Neutrophil (primary cell): Measurements from ENCODE around the gene CEP43.

Source experiments
- H3K27ac ChIP-seq: fragments of 200-600 bp; sonication (generic); 2 replicates; pipeline ENCODE4 v1.5.1; 2016; ENCODE audit warnings: mild to moderate bottlenecking, moderate library complexity
- H3K27me3 ChIP-seq: fragments of 200-600 bp; sonication (generic); 2 replicates; pipeline ENCODE4 v1.6.0; 2016; ENCODE audit warnings: mild to moderate bottlenecking
- H3K36me3 ChIP-seq: fragments of 200-600 bp; sonication (generic); 2 replicates; pipeline ENCODE4 v1.5.1; 2017
- H3K4me1 ChIP-seq, 2 experiments: fragments of 200-600 bp in 1 of 2; sonication (generic) in 1 of 2; 1 replicate in 1 of 2; 2 replicates in 1 of 2; pipeline versions ENCODE4 v1.5.1 to v1.6.1; 2013 to 2016; ENCODE audit warnings: low read depth in 1 of 2, low read length in 1 of 2, mild to moderate bottlenecking in 1 of 2, moderate library complexity in 1 of 2; ENCODE audit not compliant: control insufficient read depth in 1 of 2, insufficient read depth in 1 of 2
- H3K4me3 ChIP-seq, 2 experiments: fragments of 200-600 bp in 1 of 2; sonication (generic) in 1 of 2; 1 replicate in 1 of 2; 2 replicates in 1 of 2; pipeline ENCODE4 v1.5.1; 2013 to 2016; ENCODE audit warnings: low read depth in 1 of 2, low read length in 1 of 2, mild to moderate bottlenecking in 1 of 2, moderate library complexity in 1 of 2
- H3K9me3 ChIP-seq: fragments of 200-600 bp; sonication (generic); 2 replicates; pipeline ENCODE4 v1.5.1; 2016
- TF ChIP-seq, protein P1 (sequence below): fragments of 200-600 bp; sonication (generic); IDR thresholded peaks from 2 replicates; pipeline ENCODE4 v1.5.1; 2016; ENCODE audit warnings: antibody characterized with exemption

Gene CEP43

DNA sequence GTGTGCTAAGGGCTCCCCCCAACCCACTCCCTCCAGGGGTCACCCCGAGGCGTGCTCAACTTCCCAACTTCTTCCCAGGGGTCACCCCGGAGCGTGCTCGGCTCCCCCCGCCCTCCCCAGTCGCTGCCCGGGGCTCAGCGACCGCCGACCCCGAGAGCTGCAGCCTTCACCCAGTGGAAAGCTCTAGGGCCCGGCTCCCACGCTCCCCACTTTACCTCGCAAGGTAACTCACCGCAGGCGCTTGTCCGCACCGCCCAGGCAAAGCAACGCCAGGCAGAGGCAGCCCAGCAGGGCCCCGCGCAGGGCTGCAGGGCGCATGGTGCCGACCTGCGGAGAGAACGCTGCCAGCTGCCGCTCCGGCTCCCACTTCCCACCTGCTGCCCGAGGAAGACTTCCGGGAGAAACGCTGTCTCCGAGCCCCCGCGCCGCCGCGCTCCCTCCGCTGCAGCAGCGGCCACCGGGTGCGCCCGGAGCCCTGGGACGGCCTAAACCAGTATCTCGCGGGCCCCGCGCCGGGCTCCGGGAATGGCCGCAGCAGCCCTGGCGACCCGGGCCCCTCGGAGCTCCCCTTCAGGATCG is 43.2 kb upstream of the CEP43 start:
- H3K4me3 ChIP-seq = peak overlapping the region; percentile 77 to 100
- TF ChIP-seq, protein P1, sequence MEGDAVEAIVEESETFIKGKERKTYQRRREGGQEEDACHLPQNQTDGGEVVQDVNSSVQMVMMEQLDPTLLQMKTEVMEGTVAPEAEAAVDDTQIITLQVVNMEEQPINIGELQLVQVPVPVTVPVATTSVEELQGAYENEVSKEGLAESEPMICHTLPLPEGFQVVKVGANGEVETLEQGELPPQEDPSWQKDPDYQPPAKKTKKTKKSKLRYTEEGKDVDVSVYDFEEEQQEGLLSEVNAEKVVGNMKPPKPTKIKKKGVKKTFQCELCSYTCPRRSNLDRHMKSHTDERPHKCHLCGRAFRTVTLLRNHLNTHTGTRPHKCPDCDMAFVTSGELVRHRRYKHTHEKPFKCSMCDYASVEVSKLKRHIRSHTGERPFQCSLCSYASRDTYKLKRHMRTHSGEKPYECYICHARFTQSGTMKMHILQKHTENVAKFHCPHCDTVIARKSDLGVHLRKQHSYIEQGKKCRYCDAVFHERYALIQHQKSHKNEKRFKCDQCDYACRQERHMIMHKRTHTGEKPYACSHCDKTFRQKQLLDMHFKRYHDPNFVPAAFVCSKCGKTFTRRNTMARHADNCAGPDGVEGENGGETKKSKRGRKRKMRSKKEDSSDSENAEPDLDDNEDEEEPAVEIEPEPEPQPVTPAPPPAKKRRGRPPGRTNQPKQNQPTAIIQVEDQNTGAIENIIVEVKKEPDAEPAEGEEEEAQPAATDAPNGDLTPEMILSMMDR = no peak
- H3K27ac ChIP-seq = peak overlapping the region; percentile 99
- H3K27me3 ChIP-seq = no peaks in the 10 kb centered on the region
- H3K9me3 ChIP-seq = no peaks in the 10 kb centered on the region
- H3K36me3 ChIP-seq = peaks cover 39% of the 10 kb centered on the region
- H3K4me1 ChIP-seq = peaks cover 83 to 85% of the 10 kb centered on the region in 2 experiments

DNA sequence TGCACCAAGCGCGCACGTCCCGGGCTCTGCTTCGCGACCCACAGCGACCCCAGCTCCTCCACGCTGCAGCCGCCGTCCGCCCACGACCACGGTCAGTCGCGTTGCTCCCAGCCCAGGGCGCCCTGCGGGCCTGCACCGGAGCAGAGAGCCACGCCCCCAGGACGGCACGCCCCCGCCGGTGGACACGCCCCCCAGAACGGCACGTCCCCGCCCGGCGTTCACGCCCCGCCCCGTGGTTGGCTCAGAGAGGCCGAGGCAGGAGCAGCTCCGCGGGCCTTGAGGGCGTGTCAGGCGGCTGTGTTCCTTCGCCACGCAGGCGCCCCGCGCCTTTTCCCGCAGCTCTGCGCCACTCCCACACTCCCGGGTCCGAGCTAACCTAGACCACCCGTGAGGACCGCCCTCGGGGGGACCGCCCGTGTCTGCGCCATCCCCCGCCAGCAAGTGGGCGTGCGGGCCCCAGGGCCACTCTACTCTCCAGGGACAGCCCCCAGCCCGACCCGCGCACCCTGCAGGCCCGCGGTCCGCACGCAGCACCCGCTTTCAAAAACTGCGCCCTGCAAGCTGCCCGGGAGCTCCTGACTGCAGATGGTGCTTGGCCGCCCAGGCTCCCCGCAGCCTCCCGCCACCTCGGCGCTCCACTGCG is 42.6 kb upstream of the CEP43 start, which contains the start of gene RNASET2:
Gene RNASET2, minus strand, starts transcription at position 107 of the 643 bp plus-strand sequence. CDS start 368 bp downstream, outside the sequence.
- Histone ChIP-seq H3K4me3 (peak within 1 kb of the TSS; percentile 77 to 100), H3K27ac (peak within 1 kb of the TSS; percentile 99), H3K4me1 (peaks cover 79% of the 10 kb centered on the region in 2 experiments), H3K36me3 (peaks cover 33% of the 10 kb centered on the region), H3K27me3 (no peaks in the 10 kb centered on the region), H3K9me3 (no peaks in the 10 kb centered on the region)
- TF ChIP-seq, protein P1 = peak; percentile 40

DNA sequence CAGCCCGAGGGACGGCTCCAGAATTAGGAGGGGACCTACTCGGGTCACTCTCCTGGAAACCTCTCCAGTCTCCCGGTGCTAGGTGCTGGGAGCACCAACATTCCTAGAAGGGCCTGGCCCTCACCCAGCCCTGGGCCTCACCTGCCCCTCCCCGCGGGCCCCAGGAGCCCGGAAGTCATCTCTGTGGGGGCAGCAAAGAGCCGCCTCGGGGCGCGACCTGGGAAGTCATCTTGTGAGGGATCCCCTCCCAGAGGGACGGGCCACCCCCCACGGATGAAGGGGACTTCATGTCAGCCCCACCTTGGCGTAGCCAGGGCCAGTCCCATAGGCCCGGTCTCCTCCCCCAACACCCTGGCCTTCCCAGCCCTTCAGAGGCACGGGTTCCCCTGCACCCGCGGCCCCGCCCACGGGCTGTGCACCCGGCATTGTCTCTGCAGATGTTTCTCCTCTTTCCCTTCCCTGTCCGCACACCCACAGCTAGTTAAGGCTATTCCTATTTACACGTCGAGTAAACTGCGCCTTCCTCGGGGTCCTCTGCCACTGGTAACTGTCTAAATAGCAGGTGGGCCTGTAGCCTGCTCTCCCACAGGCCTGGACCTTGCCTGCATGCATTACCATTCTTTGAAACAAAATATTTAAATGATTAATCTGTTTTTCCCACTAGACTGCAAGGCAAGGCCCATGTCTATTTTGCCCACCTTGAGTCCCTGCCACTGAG is 42.0 kb upstream of the CEP43 start:
- H3K4me1 ChIP-seq = peaks cover 72 to 73% of the 10 kb centered on the region in 2 experiments
- TF ChIP-seq, protein P1 = no peak
- peaks cover 26% of the 10 kb centered on the region for H3K36me3 ChIP-seq
- H3K27ac ChIP-seq = peak overlapping the region; percentile 99
- no peaks in the 10 kb centered on the region for H3K27me3 ChIP-seq
- no peaks in the 10 kb centered on the region for H3K9me3 ChIP-seq
- H3K4me3 ChIP-seq = peak overlapping the region; percentile 77 to 100

DNA sequence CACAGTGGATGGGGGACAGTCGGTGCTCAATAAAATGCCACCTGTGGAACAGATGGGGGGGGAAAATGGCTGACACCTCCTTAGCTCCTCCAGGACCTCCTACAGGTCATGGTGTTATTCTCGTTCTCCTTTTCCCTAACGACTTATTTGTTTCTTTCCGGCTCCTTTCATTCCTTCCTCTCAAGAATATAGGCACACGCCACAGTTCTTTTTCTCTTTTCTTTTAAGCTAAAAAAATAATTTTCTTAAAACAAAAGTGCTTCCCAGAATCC is 41.5 kb upstream of the CEP43 start:
- no peaks in the 10 kb centered on the region for H3K27me3 ChIP-seq
- H3K4me3 ChIP-seq = peak overlapping the region; percentile 77 to 100
- peak overlapping the region; percentile 99 for H3K27ac ChIP-seq
- TF ChIP-seq, protein P1 = no peak
- H3K9me3 ChIP-seq = no peaks in the 10 kb centered on the region
- H3K36me3 ChIP-seq = peaks cover 22% of the 10 kb centered on the region
- peaks cover 67 to 68% of the 10 kb centered on the region in 2 experiments for H3K4me1 ChIP-seq

DNA sequence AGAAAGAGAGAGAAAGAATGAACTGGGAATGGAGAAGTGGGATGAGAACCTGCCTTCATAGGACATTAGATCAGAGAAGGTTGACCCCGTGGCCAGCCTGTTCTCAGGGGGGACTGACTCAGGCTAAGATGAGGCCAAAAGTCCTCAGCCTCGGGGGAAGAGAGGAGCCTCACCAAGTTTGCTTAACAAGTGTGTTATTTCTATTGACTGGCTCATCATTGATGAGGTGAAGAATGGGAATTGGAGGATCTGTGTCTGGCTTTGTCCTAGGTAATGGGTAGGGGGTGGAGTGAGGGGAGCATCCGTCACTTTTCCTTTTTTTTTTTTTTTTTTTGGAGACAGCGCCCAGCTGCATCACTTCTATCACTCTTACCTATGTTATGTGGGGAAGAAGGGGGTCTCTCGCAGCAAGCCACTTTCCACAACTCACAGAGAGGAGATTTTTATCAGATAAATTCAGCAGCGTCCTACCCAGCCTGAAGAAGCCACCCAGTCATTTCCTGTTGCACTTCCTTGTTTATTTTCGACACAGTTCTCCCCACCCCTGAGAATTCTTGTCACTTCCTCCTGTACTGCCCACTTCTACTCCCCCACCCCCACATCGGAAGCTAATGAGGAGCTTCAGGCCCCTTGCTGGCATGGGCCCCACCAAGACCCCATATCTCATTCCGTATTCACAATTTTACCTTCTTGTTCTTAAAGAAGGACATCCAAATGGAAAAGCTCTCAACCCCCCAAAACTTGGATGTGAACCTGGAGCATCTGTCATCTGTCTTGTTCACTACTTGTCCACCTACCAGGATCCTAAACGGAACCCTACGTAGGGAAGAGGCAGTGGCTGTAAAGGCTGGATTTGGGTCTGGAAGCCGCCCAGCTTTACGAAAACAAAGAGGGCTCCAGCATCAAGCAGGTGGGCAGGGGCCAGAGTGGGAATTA is 40.0 kb upstream of the CEP43 start:
- Histone ChIP-seq H3K4me3 (peak overlapping the region; percentile 55 to 100), H3K9me3 (no peaks in the 10 kb centered on the region)

More for the DNA sequence above, 40.0 kb upstream of the CEP43 start:
- Histone ChIP-seq H3K27ac (peak overlapping the region; percentile 99), H3K27me3 (no peaks in the 10 kb centered on the region), H3K36me3 (peaks cover 7% of the 10 kb centered on the region), H3K4me1 (peaks cover 53 to 54% of the 10 kb centered on the region in 2 experiments)
- TF ChIP-seq, protein P1 = no peak
